Right renal pelvis (tissue), 4 donors: ENCODE measurements around the gene STING1. TPM values are rescaled to one million over a fixed set of nuclear protein-coding genes. Genes with fewer than 3 reads are reported as not detected.
"Not testable (repeated sequence)": the region's sequence is repeated elsewhere in the genome, so short reads cannot be mapped to it uniquely, and the experiment has no call there.

Experiments
- DNase-seq, 4 donors: peaks; one replicate each; pipeline ENCODE4 v3.0.0-alpha.2; 2013; ENCODE audit warnings: low read depth in 4 of 4, low spot score in 3 of 4, missing footprints in 1 of 4
- polyA plus RNA-seq, 4 donors: library from polyadenylated mRNA; unstranded; fragments of 120-200 nt; gene quantifications; one replicate each; pipeline ENCODE4 v1.2.1, GENCODE V29; 2013; ENCODE audit not compliant: insufficient read length in 4 of 4

The STING1 gene
- polyA plus RNA-seq, 4 donors: 28.0 to 35.8 (median 31.7) TPM

- DNase-seq: no peak
Measured at GRCh38 chr5:139445325-139446170, 37.0 kb downstream of the STING1 start.

- DNase-seq: no peak
Measured at GRCh38 chr5:139443831-139444453, 38.6 kb downstream of the STING1 start.

GRCh38 chr5:139440416-139440815 lies 42.1 kb downstream of the STING1 start:
- not testable (repeated sequence) for DNase-seq

- peak; percentile 84 to 85 (median 84) for DNase-seq
Measured at GRCh38 chr5:139439013-139439903, 43.3 kb downstream of the STING1 start, which contains the start of gene DNAJC18. TSS of gene DNAJC18 (minus strand) at chr5:139439525. CDS start at chr5:139439445, 80 bp downstream.

- no peak for DNase-seq
Measured at GRCh38 chr5:139438707-139439012, 43.9 kb downstream of the STING1 start.

GRCh38 chr5:139435676-139436075 lies 46.9 kb downstream of the STING1 start:
- no peak for DNase-seq

- no peak for DNase-seq
Measured at GRCh38 chr5:139431706-139432105, 50.9 kb downstream of the STING1 start.

- DNase-seq: no peak
Measured at GRCh38 chr5:139430015-139430414, 52.5 kb downstream of the STING1 start.

- DNase-seq: no peak
Measured at GRCh38 chr5:139426203-139426885, 56.2 kb downstream of the STING1 start.

Other genes starting within 250 kb of the STING1 start
- gene MATR3, start 189.0 kb downstream of the STING1 start, polyA plus RNA-seq: 100 to 1,000 TPM; 600 to 777 (median 751) TPM
- 100 to 1,000 TPM; 165 to 197 (median 196) TPM for gene PAIP2, start 140.9 kb downstream of the STING1 start, polyA plus RNA-seq
- gene SLC23A1, start 99.5 kb downstream of the STING1 start, polyA plus RNA-seq: 10 to 100 TPM; 11.7 to 17.0 (median 14.5) TPM
- gene MZB1, start 92.8 kb downstream of the STING1 start, polyA plus RNA-seq: under 1 TPM; 0.60 to 0.95 (median 0.72) TPM
- gene PROB1, start 87.7 kb downstream of the STING1 start, polyA plus RNA-seq: 1 to 10 TPM; 1.7 to 3.4 (median 2.1) TPM
- 10 to 100 TPM in 3 of 4 donors, 1 to 10 TPM in 1; 9.6 to 13.8 (median 11.7) TPM for gene SPATA24, start 78.7 kb downstream of the STING1 start, polyA plus RNA-seq
- gene DNAJC18, start 43.2 kb downstream of the STING1 start, polyA plus RNA-seq: 10 to 100 TPM; 27.1 to 36.0 (median 31.5) TPM
- 10 to 100 TPM; 25.6 to 27.8 (median 26.0) TPM for gene ECSCR, start 20.0 kb downstream of the STING1 start, polyA plus RNA-seq
- under 1 TPM in 1 of 4 donors, not detected in 3; 0.03 TPM for gene SMIM33, start 11.8 kb downstream of the STING1 start, polyA plus RNA-seq
- gene UBE2D2, start 78.6 kb upstream of the STING1 start, polyA plus RNA-seq: 100 to 1,000 TPM; 153 to 209 (median 197) TPM
- 100 to 1,000 TPM; 219 to 241 (median 229) TPM for gene CXXC5, start 165.6 kb upstream of the STING1 start, polyA plus RNA-seq